HG03558 (cell line): ENCODE measurements around the gene ELOVL6.
"Not testable (repeated sequence)": the region's sequence is repeated elsewhere in the genome, so short reads cannot be mapped to it uniquely, and the experiment has no call there.

Experiments
- ATAC-seq: cut with Tn5 transposase; IDR thresholded peaks from one replicate; pipeline ENCODE4 v1.9.1; 2021; ENCODE audit warnings: moderate number of reproducible peaks; ENCODE audit not compliant: unreplicated experiment; ENCODE audit errors: extremely low read depth

Gene ELOVL6

GRCh38 chr4:110198435-110199416 is at the start of gene ELOVL6:
Gene ELOVL6, minus strand, starts transcription at chr4:110198615. Its CDS starts 280 bp downstream, at chr4:110198335.
- no peak for ATAC-seq

DNA sequence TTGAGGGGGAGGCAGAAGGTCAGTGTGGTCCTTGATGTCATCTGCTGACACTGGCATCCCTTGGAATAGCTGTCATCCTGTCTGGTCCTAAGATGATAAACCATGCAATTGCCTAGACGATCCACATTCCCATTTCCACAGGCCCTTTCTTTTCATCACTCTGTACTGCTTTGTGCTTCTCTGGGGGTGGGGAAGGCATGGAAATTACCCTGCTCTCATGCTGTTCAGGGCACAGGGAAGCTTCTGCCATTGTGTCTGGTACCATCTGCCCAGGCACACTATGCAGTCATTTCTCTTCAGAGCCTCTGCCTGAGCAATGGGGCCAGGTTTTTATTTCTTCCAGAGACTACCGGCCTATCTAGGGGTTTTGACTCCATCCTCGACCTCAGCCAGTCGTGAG is 49.7 kb upstream of the ELOVL6 start:
- ATAC-seq: no peak

- no peak for ATAC-seq
Measured at GRCh38 chr4:110247591-110247990, 49.2 kb upstream of the ELOVL6 start.

DNA sequence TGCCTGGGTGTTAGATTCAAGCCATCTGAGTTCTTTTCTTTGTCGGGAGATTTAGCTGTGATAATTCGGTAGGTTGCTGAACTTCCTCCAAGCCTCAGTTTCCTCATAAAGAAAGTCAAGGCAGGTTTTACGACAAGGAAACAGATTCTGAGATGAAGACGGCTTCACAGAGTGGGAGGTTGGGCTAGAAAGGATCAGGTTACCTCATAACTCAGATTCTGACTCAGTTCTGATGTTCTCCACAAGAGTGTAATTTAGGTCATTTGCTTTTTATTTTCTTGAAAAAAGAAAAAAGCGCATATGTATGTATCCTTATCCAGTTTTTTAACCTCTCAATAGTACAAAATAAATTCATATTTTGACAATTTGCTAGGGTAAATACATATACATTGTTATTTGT is 47.2 kb upstream of the ELOVL6 start:
- ATAC-seq: no peak

GRCh38 chr4:110236324-110236723 is 37.9 kb upstream of the ELOVL6 start:
- no peak for ATAC-seq

DNA sequence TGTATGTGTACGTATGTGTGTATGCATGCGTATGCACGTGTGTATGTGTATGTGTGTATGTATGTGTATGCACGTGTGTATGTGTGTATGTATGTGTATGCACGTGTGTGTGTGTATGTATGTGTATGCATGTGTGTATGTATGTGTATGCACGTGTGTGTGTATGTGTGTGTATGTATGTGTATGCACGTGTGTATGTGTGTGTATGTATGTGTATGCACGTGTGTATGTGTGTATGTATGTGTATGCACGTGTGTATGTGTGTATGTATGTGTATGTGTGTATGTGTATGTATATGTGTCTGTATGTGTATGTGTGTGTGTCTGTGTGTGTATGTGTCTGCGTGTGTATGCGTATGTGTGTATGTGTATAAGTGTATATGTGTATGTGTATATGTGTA is 35.2 kb upstream of the ELOVL6 start:
- ATAC-seq: not testable (repeated sequence)

DNA sequence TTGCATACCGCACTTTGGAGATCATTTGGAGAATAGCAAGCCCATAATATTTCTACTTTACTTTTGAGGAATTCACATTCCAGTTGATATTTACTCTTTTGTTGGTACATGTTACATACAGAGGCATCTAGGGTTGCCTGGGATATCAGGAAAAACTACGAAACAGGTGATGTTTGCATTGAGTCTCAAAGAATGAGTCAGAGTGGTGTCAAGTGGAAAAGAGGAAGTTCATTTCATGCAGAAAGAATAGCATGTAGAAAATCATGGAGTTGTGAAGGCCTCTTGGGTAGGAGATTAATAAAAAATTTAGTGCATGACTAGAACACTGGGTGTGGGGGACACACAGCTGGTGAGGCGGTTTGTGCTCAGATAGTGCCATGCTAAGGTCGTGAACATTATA is 33.5 kb upstream of the ELOVL6 start:
- ATAC-seq: no peak

DNA sequence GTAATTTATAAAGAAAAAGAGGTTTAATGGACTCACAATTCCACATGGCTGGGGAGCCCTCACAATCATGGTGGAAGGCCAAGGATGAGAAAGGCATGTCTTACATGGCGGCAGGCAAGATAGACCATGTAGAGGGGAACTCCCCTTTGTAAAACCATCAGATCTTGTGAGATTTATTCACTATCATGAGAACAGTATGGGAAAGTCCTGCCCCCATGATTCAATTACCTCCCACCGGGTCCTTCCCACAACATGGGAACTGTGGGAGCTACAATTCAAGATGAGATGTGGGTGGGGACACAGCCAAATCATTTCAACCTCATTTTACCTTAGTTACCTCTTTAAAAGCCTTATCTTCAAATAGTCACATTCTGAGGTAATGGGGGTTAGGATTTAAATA is 30.9 kb upstream of the ELOVL6 start:
- ATAC-seq: no peak

DNA sequence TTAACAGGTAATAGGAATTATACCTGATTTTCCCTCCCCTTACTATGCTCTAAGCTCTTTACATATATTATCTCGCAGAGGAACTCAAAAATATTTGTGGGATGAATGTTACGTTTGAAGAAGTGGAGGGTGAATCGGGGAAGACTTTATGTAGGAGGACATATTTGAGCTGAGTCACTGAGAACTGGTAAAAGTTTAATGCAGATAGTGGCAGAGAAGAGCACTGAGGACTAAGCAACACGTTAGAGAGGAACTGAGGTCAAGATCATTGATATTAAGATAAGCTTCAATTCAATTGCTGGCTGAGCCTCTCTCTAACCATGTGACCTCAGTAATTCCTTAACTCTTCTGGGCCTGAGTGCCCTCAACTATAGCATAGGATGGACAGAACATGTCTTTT is 26.4 kb upstream of the ELOVL6 start:
- ATAC-seq: no peak

- no peak for ATAC-seq
Measured at GRCh38 chr4:110224142-110224541, 25.7 kb upstream of the ELOVL6 start.

DNA sequence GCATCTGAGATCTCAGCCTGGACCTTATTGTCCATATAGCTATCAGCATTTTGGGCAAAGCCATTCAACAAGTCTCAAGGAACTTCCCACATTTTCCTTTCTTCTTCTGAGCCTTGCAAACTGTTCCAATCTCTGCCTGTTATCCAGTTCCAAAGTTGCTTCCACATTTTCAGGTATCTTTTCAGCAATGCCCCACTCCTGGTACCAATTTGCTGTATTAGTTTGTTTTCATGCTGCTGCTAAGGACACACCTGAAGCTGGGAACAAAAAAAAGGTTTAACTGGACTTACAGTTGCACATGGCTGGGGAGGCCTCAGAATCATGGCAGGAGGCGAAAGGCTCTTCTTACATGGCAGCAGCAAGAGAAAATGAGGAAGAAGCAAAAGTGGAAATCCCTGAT is 20.5 kb upstream of the ELOVL6 start:
- ATAC-seq: not testable (repeated sequence)

DNA sequence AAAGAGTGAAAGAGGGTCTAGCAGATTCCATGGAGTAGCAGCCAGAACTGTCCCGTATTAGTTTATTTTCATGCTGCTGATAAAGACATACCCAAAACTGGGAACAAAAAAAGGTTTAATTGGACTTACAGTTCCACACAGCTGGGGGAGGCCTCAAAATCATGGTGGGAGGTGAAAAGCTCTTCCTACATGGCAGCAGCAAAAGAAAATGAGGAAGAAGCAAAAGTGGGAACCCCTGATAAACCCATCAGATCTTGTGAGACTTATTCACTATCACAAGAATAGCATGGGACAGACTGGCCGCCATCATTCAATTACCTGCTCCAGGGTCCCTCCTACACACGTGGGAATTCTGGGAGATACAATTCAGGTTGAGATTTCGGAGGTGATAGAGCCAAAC is 18.8 kb upstream of the ELOVL6 start:
- ATAC-seq: not testable (repeated sequence)

DNA sequence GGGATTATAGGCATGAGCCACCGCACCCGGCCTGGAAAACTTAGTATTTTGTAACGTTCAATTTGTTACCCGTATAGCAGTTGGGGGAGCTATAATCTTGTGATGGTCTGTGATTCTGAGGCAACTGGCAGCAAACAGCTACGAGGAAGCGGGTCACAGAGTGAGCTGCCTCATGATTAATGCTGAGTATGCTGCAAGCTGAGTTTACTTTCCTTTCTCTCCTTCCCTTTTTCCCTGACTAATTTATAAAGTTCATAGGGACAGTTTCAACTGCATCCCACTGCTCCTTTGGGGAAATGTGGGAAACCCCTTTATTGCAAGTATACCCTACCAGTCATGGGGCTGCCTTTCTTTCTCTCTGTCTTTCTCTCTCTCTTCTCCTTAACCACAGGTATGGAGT is 17.7 kb upstream of the ELOVL6 start:
- no peak for ATAC-seq

DNA sequence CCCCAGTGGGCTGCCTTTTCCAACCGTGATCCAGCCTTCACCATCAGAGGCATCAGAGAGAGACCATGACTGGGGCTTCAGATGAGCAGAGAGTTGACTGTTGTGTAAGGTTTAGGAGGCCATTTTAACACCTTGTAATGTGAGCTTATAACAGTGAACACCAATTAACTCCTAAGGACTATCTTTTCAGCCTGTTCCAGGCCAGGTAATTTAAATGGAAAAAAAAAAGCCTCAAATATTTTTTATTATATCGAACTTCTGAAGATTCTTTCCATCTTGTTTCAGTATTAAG is 13.3 kb upstream of the ELOVL6 start:
- no peak for ATAC-seq

DNA sequence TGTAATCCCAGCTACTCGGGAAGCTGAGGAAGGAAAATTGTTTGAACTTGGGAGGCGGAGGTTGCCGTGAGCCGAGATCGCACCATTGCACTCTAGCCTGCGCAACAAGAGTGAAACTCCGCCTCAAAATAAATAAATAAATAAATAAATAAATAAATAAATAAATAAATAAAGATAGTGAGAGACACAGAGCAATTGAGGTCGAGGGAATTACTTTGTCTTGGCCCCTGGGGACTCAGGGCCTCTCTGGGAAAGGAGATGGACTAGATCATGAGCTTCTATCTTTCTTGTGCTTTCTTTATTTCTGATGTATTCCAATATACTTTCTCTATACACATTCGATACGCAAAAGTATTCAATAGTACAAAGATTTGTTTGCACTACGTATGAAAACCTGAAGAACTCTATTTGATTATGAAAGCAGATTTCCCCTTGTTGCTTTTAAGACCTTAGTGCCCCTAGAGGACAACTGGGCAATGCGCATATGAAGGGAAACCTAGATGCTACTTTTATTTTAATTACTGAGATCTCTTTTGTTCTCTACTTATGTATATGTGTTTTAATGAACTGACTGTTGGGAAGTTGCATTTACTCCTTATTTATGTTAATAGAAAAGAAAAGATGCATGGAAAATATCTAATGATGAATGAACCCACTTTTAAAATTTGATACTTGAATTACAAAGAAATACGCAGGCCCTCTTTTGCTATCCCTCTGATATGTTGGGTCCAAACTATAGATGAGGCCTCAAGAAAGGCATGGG is 12.8 kb upstream of the ELOVL6 start:
- peak; percentile 75 for ATAC-seq

- no peak for ATAC-seq
Measured at GRCh38 chr4:110208419-110208818, 10.0 kb upstream of the ELOVL6 start.

DNA sequence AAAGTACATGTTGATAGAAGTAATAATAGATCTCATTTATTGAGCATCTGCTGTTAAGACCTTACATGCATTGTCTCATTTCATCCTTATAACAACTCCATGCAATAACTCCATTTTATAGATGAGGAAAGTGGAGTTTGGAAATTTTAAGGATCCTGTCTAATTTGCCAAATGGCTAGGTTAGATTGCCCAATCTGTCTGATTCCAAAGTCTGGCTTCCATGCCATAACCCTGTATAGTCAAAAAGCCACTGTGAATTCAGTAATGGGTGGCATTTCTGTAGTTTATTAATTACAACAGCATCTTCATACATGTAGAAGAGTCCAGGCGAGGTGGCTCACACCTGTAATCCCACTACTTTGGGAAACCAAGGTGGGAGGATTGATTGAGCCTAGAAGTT is 8.8 kb upstream of the ELOVL6 start:
- ATAC-seq: no peak

- ATAC-seq: no peak
Measured at GRCh38 chr4:110202024-110202423, 3.6 kb upstream of the ELOVL6 start.

DNA sequence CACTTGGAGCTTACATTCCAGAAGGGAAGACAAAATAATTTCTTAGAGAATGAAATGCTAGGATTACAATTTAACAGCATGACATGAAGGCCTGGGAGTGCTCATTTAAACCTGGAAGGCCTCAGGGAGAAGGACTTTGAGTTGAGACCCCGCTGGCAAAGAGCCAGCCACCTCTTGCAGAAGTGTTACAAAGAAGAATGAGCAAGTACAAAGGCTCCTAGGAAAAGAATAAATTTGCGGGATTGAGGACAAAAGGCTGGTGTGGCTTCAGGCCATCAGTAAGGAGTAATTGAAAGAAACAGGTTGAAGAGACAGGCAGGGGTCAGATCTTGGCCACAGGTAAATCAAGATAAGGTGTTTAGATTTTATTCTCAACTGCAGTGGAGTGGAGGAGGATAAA is 3.1 kb upstream of the ELOVL6 start:
- ATAC-seq: no peak

GRCh38 chr4:110200689-110201088 is 2.3 kb upstream of the ELOVL6 start:
- ATAC-seq: no peak

DNA sequence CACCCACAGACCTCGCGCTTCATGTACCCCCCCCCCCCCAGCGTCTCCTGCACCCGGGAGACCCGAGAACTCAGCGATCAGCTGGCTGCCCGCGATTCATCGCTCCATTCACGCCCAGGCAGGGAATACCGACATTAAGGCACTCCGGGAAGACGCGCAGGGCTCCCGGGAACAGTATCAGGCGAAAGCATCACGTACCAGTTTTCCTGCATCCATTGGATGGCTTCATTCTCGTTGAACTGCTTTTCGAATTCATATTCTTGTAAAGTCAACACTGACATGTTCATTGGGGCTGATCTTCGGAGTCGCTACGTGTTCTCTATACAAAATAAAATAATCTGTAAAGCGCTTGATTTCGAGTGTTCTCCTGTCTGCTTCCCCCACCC is 373 bp downstream of the ELOVL6 start:
- no peak for ATAC-seq
